HK-2 (cell line): ENCODE results near the gene SESTD1.
"Not testable (repeated sequence)": the region's sequence is repeated elsewhere in the genome, so short reads cannot be mapped to it uniquely, and the experiment has no call there.

Experiments
- DNase-seq: peaks from one replicate; pipeline ENCODE4 v3.0.0-alpha.2; 2018; ENCODE audit not compliant: unreplicated experiment

The SESTD1 gene

GRCh38 chr2:179106676-179107428, 157.8 kb downstream of the SESTD1 start:
- DNase-seq = peak; percentile 18

GRCh38 chr2:179106342-179106675, 158.3 kb downstream of the SESTD1 start:
- DNase-seq = no peak

- no peak for DNase-seq
These were observed 159.9 kb downstream of the SESTD1 start for GRCh38 chr2:179104736-179105135.

- DNase-seq = no peak
These were observed 166.4 kb downstream of the SESTD1 start for GRCh38 chr2:179098080-179098689.

- no peak for DNase-seq
These were observed 167.5 kb downstream of the SESTD1 start for GRCh38 chr2:179097131-179097530.

- no peak for DNase-seq
These were observed 168.5 kb downstream of the SESTD1 start for GRCh38 chr2:179096090-179096489.

- DNase-seq = not testable (repeated sequence)
These were observed 171.7 kb downstream of the SESTD1 start for GRCh38 chr2:179092912-179093311.

GRCh38 chr2:179082697-179083096, 181.9 kb downstream of the SESTD1 start:
- DNase-seq = no peak

- no peak for DNase-seq
These were observed 182.7 kb downstream of the SESTD1 start for GRCh38 chr2:179081954-179082353.

GRCh38 chr2:179072527-179072926, 192.1 kb downstream of the SESTD1 start:
- DNase-seq = no peak

- DNase-seq = no peak
These were observed 192.7 kb downstream of the SESTD1 start for GRCh38 chr2:179071810-179072355.

- DNase-seq = no peak
These were observed 193.7 kb downstream of the SESTD1 start for GRCh38 chr2:179070895-179071294.

GRCh38 chr2:179069685-179070084, 194.9 kb downstream of the SESTD1 start:
- DNase-seq = no peak

GRCh38 chr2:179068991-179069643, 195.5 kb downstream of the SESTD1 start:
- no peak for DNase-seq

- no peak for DNase-seq
These were observed 205.5 kb downstream of the SESTD1 start for GRCh38 chr2:179059026-179059700.

- no peak for DNase-seq
These were observed 206.9 kb downstream of the SESTD1 start for GRCh38 chr2:179057737-179058136.

GRCh38 chr2:179053568-179053967, 211.1 kb downstream of the SESTD1 start:
- not testable (repeated sequence) for DNase-seq
